Stimulated activated CD4-positive, alpha-beta T cell treated with anti-CD3 and anti-CD28 coated beads, Interleukin-4, amount 100 ng/mL, for 48 hours (primary cell): ENCODE measurements around the gene AUH.
A peak's percentile ranks its signal among the peaks of the same experiment; 100 is the strongest.
"Not testable (repeated sequence)": the region's sequence is repeated elsewhere in the genome, so short reads cannot be mapped to it uniquely, and the experiment has no call there.

ENCODE experiments used
- DNase-seq, 2 donors: peaks; one replicate each; pipeline ENCODE4 v3.0.0-alpha.2; 2020; ENCODE audit warnings: low read depth in 2 of 2

The AUH gene, protein sequence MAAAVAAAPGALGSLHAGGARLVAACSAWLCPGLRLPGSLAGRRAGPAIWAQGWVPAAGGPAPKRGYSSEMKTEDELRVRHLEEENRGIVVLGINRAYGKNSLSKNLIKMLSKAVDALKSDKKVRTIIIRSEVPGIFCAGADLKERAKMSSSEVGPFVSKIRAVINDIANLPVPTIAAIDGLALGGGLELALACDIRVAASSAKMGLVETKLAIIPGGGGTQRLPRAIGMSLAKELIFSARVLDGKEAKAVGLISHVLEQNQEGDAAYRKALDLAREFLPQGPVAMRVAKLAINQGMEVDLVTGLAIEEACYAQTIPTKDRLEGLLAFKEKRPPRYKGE

GRCh38 chr9:91361291-91362050 is at the start of gene AUH:
AUH (minus strand) TSS chr9:91361918; CDS start chr9:91361889, 29 bp downstream.
- DNase-seq = peak; percentile 81 to 83

GRCh38 chr9:91411096-91411771 is 49.5 kb upstream of the AUH start:
- no peak for DNase-seq

DNA sequence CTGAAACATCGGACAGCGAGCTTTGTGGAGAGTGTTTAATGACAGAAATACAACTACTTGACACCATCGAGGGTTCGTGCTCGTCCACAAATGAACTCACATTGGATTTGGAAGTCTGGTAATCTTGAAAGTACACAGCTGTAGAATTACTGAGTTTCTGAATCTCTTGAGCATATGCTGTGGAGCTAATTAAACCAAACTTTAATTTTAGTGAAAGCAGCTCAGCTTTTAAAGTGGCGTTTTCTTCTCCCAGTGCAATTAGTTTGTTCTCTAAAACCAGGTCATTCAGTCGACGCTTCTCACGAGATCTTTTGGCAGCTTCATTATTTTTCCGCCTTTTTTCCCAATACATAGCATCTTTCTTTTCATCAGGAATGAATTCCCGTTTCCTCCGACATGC is 48.4 kb upstream of the AUH start:
- no peak for DNase-seq

DNA sequence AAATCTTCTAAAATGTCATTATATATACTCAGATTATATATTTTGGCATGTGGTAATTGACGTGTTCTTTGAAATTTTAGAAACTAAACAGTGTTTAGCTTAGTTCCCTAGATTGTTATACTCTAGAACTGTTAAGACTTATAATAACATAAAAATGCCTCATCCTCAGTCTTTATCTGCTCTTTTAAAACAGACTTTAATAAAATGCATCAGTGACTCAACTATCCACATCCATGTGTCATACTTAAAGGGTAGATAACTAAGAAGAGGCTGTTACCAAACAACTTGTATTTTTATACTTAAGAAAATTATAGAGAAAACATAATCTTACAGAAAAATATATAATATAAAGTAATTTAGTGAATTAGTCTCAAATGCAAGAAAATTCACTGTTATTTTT is 46.8 kb upstream of the AUH start:
- no peak for DNase-seq

- DNase-seq = no peak
Measured at GRCh38 chr9:91407580-91408318, 46.0 kb upstream of the AUH start.

GRCh38 chr9:91405343-91406077 is 43.8 kb upstream of the AUH start:
- DNase-seq = no peak

DNA sequence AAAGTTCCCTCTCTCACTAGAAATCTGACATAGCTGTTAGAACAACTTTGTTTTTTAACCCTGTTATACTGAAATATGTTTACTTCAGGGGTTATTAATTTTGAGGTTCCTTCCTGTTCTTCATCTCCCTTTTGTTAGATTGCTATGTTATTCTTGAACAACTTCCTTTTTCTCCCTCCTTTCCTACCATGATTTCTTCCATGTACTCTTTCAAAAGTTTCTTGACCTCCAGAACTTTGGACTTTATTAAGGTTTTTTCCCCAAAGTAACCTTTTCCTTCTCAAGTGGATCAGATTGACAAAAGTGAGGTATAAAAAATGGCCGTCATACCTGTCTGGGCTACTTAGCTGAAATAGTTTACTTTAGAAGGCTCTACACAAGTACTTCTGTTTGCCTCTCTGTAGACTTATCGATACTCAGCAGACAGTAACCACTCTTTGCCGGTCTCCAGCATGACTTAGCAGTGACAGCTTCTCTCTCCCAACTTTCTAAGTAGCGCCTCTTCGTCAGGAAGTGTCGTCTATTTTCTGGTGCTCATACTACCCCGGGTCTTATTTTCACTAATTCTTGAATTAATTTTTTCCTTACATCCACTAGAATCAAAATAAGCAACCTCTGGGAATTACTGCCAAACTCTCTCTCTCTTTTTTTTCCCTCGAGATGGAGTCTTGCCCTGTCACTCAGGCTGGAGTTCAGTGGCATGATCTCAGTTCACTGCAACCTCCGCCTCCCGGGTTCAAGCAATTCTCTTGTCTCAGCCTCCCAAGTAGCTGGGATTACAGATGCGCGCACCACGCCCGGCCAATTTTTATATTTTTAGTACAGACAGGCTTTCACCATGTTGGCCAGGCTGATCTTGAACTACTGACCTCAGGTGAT is 42.2 kb upstream of the AUH start:
- no peak for DNase-seq

- DNase-seq = no peak
Measured at GRCh38 chr9:91398926-91399325, 37.2 kb upstream of the AUH start.

GRCh38 chr9:91395553-91396471 is 34.1 kb upstream of the AUH start:
- DNase-seq = no peak

DNA sequence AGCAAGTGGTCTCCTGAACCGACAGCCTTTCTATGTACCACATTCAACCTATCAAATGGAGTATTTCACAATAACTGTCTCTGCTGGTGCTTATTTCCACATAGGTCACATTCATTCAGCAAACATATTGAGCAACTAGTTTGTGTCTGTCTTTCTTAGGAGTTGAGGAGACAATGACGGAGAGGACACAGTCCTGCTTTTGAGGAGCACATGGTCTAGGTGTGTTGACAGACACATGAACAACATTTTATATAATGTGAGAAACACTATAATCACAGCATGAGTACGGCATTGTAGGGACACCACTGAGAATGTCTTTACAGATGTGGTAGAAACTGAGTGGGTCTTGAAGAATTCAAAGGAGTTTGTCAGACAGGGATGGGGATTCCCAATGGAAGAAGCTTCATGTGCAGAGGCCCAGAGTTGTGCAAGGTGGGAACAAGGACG is 33.4 kb upstream of the AUH start:
- no peak for DNase-seq

DNA sequence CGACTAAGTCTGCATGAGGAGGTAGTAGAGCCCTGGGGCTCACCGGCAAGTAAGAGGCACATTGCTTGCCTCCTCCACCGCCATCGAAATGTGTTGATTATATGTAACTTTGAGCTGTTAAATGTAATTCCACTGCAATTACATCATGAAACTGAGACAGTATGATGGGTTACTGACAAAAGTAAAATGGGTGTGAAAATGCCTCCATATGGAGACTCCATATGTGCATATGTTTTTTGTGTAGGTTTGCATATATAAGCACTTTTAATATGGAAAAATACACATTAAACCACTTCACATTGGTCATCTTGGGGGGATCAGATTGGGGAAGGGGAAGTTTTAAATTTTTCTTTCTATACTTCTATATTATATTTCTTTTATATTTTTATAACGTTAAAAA is 32.1 kb upstream of the AUH start:
- no peak for DNase-seq

GRCh38 chr9:91392435-91392834 is 30.7 kb upstream of the AUH start:
- no peak for DNase-seq

GRCh38 chr9:91391818-91392217 is 30.1 kb upstream of the AUH start:
- no peak for DNase-seq

GRCh38 chr9:91391412-91391811 is 29.7 kb upstream of the AUH start:
- no peak for DNase-seq

DNA sequence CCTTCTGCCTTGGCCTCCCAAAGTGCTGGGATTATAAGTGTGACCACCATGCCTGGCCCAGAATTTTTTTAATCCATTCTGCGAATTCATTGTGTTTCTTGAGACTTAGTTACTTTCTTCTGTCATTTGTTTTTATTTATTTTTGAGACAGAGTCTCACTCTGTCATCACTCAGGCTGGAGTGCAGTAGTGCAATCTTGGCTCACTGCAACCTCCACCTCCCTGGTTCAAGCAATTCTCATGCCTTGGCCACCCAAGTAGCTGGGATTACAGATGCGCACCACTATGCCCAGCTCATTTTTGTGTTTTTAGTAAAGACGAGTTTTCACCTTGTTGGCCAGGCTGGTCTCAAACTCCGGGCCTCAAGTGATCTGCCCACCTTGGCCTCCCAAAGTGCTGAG is 28.0 kb upstream of the AUH start:
- DNase-seq = not testable (repeated sequence)

- no peak for DNase-seq
Measured at GRCh38 chr9:91386765-91387164, 25.0 kb upstream of the AUH start.

DNA sequence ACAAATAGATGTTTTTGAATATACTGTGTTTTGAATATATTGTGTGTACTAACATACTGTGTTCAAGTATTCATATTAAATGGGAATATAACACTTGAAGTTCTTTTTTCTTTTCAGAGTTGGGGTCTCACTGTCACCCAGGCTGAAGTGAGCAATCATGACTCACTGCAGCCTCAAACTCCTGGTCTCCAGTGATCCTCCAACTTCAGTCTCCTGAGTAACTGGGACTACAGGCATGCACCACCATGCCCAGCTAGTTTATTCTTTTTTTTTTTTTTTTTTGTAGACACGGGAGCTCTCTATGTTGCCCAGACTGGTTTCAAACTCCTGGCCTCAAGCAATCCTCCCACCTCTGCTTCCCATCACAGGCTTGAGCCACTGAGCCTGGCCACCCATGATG is 23.2 kb upstream of the AUH start:
- DNase-seq = no peak

DNA sequence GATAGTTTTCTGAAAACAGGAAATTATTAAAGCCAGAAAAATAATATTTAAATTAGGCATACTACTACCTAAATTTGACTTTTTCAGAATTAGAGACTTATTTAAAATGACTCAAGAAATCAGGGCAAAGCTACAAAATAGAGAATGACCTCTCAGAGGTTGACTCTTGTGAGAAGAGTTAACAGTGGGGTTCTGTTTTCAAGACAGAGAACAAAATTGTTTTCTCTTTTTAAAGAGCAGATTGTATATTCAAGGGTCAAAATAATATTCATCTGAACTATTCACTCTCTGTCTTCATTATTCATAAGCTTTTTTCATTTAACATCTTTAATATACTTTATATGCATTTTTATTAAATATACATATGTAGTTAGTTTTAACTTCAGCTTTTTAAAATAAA is 21.9 kb upstream of the AUH start:
- no peak for DNase-seq

- no peak for DNase-seq
Measured at GRCh38 chr9:91382298-91382697, 20.6 kb upstream of the AUH start.
